ENCODE data around the gene OCLN.
"Not testable (repeated sequence)": the region's sequence is repeated elsewhere in the genome, so short reads cannot be mapped to it uniquely, and the experiment has no call there.

Gene OCLN

DNA sequence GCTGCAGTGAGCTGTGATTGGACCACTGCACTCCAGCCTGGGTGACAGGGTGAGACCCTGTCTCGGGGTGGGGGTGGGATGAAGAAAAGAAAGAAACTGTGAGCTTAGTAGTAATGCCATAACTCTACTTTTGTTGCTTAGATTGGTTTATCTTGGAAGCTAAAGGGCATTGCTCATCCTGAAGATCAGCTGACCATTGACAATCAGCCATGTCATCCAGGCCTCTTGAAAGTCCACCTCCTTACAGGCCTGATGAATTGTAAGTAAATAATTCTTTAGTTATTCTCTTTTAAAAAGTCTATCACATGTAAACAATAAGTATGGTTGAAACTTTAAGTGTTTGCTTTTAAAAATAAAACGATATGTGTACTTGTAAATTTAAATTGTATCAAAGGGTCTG, 11.4 kb downstream of the OCLN start:
- no peak overlapping the region for H3K4me3 Mint-ChIP-seq
- H3K27me3 Mint-ChIP-seq = peaks cover 14% of the 10 kb centered on the region
- no peaks in the 10 kb centered on the region for H3K9me3 Mint-ChIP-seq
- ATAC-seq = no peak
- H3K36me3 Mint-ChIP-seq = no peaks in the 10 kb centered on the region
- H3K4me1 Mint-ChIP-seq = no peaks in the 10 kb centered on the region
- H3K27ac Mint-ChIP-seq = no peak overlapping the region

DNA sequence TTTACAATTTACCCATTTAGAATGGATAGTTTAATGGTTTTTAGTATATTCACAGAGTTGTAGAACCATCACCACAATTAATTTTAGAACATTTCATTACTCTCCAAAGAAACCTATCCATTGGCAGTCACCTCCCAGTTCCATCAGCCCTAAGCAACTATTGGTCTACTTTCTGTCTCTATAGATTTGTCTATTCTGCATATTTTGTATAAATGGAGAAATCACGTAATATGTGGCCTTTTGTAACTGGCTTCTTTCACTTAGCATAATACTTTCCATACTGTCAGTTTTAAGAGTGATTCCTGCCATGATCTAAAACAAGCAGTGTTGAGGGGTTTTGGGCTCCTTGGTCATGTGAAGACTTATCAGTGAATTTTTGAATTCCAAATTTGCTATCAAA, 12.7 kb downstream of the OCLN start:
- H3K36me3 Mint-ChIP-seq = no peaks in the 10 kb centered on the region
- peaks cover 14% of the 10 kb centered on the region for H3K27me3 Mint-ChIP-seq
- no peak overlapping the region for H3K4me3 Mint-ChIP-seq
- no peak overlapping the region for H3K27ac Mint-ChIP-seq
- no peaks in the 10 kb centered on the region for H3K9me3 Mint-ChIP-seq
- no peak for ATAC-seq
- H3K4me1 Mint-ChIP-seq = no peaks in the 10 kb centered on the region

DNA sequence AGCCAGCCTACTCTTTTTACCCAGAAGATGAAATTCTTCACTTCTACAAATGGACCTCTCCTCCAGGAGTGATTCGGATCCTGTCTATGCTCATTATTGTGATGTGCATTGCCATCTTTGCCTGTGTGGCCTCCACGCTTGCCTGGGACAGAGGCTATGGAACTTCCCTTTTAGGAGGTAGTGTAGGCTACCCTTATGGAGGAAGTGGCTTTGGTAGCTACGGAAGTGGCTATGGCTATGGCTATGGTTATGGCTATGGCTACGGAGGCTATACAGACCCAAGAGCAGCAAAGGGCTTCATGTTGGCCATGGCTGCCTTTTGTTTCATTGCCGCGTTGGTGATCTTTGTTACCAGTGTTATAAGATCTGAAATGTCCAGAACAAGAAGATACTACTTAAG, 16.6 kb downstream of the OCLN start:
- Mint-ChIP-seq H3K9me3 (no peaks in the 10 kb centered on the region), H3K27ac (no peak overlapping the region), H3K27me3 (no peaks in the 10 kb centered on the region), H3K4me1 (no peaks in the 10 kb centered on the region), H3K36me3 (no peaks in the 10 kb centered on the region), H3K4me3 (no peak overlapping the region)
- no peak for ATAC-seq

DNA sequence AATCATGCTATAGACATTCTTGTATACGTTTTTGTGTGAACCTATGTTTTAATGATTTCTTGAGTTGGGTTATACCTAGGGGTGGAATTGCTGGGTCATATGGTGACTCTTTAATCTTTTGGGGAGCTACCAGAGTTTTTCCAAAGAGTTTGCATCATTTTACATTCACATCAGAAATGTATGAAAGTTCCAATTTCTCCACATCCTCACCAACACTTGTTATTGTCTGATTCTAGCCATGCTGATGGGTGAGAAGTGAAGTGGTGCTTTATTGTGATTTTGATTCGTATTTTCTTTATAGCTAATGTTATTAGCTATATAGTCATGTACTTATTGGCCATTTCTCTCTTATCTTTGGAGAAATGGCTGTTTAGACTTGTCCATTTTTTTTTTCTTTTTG, 18.1 kb downstream of the OCLN start:
- Mint-ChIP-seq H3K4me3 (no peak overlapping the region), H3K4me1 (no peaks in the 10 kb centered on the region), H3K9me3 (no peaks in the 10 kb centered on the region), H3K27me3 (no peaks in the 10 kb centered on the region), H3K36me3 (no peaks in the 10 kb centered on the region), H3K27ac (no peak overlapping the region)
- ATAC-seq = no peak

DNA sequence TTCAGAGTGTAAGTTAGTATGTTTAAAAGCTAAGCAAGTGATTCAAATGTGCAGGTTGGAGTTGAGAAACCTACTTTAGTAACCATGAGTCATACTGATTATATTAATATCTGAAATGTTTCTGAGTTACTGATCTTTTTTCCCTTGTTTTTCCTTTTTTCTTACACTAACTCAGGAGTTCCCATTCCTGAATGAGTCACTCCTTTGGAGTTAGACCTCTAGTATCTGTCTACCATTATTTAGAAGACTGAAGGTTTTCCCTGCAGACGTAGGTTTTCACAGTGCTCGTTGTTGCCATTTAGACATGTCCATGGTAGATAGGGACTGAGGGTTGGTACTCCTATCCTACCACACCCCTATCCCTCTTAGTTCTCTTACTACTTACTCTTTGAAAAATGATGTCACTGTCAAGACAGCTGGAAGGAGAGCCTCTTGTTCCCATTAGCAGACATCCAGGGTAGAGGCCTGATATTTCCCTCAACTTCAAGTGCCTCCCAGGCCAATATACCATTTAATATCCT, 20.2 kb downstream of the OCLN start:
- Mint-ChIP-seq H3K36me3 (no peaks in the 10 kb centered on the region), H3K4me3 (no peak overlapping the region), H3K27me3 (no peaks in the 10 kb centered on the region), H3K9me3 (no peaks in the 10 kb centered on the region), H3K4me1 (no peaks in the 10 kb centered on the region), H3K27ac (no peak overlapping the region)
- no peak for ATAC-seq

DNA sequence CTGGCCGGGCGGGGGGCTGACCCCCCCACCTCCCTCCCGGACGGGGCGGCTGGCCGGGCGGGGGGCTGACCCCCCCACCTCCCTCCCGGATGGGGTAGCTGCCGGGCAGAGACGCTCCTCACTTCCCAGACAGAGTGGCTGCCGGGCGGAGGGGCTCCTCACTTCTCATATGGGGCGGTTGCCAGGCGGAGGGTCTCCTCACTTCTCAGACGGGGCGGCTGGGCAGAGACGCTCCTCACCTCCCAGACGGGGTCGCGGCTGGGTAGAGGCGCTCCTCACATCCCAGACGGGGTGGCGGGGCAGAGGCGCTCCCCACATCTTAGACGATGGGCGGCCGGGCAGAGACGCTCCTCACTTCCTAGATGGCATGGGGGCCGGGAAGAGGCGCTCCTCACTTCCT, 23.0 kb downstream of the OCLN start:
- ATAC-seq, H3K4me1 Mint-ChIP-seq, H3K27me3 Mint-ChIP-seq, H3K9me3 Mint-ChIP-seq, H3K27ac Mint-ChIP-seq, H3K36me3 Mint-ChIP-seq, H3K4me3 Mint-ChIP-seq: not testable (repeated sequence)

DNA sequence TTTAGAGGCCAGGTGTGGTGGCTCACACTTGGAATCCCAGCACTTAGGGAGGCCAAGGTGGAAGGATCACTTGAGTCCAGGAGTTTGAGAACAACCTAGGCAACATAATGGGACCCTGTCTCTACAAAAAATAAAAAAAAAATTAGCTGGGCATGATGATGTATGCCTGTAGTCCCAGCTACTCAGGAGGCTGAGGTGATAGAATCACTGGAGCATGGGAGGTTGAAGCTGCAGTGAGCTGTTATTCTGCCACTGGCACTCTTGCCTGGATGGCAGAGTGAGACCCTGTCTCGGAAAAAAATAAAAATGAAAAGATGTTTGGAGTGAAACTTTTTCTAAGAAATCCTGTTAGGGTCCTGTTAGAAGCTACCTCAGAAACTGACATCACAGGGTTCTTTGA, 24.2 kb downstream of the OCLN start:
- Mint-ChIP-seq H3K4me3 (no peak overlapping the region), H3K36me3 (no peaks in the 10 kb centered on the region), H3K27ac (no peak overlapping the region), H3K4me1 (no peaks in the 10 kb centered on the region), H3K27me3 (no peaks in the 10 kb centered on the region), H3K9me3 (no peaks in the 10 kb centered on the region)
- ATAC-seq = no peak

DNA sequence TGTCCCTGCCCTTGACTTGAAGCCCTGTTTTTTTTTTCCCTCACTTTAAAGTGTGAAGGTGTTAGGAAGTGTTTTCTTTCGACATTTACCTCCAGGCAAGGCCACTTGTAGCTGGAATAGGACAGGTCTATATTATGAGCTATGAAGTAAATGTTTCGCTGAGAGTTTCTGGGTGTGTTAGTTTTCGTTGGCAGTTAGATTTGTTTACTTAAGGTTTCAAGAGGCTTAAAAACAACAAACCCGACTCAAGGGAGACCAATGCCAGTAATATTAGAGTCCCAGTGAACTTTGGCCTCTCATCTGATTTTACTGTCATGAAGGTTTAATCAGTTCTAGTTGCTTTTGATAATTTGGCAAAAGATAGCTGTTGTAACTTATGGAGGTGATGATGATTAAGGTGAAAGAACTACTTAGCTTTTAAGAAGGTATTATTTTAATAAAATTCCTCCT, 25.2 kb downstream of the OCLN start:
- no peaks in the 10 kb centered on the region for H3K27me3 Mint-ChIP-seq
- ATAC-seq = no peak

DNA sequence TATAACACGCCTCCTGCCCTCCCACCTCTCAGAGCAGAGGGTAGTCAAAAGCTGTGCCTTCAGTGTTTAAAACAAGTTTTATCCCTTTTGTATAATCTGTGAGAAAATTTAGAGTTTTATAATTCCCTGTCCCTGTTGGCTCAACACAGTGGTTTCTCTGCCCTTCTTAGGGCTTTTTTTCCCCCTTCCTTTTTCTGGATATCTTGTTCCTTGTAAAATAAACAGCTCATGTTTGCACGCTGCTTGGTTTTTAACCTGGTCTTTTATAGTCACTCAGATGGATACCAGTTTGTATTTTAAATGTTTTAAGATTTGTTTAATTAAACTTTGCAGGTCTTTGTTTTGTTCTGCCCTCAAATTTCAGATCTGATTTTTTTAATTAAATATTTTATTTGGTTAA, 26.7 kb downstream of the OCLN start:
- no peak for ATAC-seq
- Mint-ChIP-seq H3K27me3 (no peaks in the 10 kb centered on the region), H3K4me1 (no peaks in the 10 kb centered on the region), H3K27ac (no peak overlapping the region), H3K36me3 (no peaks in the 10 kb centered on the region), H3K4me3 (no peak overlapping the region), H3K9me3 (no peaks in the 10 kb centered on the region)

More for the DNA sequence above, 25.2 kb downstream of the OCLN start:
- no peaks in the 10 kb centered on the region for H3K9me3 Mint-ChIP-seq
- no peaks in the 10 kb centered on the region for H3K36me3 Mint-ChIP-seq
- no peaks in the 10 kb centered on the region for H3K4me1 Mint-ChIP-seq
- H3K4me3 Mint-ChIP-seq = no peak overlapping the region
- no peak overlapping the region for H3K27ac Mint-ChIP-seq

DNA sequence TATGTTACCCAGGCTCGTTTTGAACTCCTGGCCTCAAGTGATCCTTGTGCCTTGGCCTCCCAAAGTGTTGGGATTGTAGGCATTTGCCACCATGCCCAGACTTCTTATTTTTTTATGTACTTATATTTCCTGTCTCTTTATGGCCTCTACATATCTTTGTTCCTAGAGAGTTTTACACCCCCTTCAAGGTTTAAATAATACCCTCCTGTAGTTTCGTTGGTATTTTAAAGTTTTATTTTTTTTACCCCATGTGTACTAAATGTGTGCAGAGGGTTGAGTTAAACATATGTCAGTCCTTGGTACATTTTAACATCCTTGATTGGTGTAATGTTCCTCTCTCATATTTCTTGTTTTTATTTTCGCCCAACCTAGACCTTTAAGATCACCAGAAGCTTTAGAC, 29.4 kb downstream of the OCLN start:
- Mint-ChIP-seq H3K4me3 (no peak overlapping the region), H3K9me3 (no peaks in the 10 kb centered on the region), H3K36me3 (no peaks in the 10 kb centered on the region), H3K27me3 (peaks cover 18% of the 10 kb centered on the region), H3K4me1 (no peaks in the 10 kb centered on the region), H3K27ac (no peak overlapping the region)
- no peak for ATAC-seq

DNA sequence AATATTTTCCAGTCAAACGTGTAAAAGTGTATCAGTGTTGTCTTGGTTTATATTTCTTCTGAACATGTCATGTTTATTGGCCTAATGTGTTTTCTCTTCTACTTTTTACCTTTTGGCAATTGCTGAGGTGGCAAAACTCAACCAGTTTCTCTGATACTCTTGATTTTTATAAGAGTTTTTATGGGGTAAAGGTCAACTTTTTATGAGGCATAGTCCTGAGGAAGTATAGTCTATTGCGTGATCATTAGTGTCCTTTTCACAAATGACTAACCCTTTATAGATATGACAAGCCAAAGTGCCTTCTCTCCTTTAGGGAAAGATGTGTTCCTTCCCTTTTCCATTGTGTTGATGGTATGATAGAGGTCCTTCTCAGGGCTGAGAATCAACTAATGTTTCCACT, 32.9 kb downstream of the OCLN start:
- no peaks in the 10 kb centered on the region for H3K9me3 Mint-ChIP-seq
- H3K4me3 Mint-ChIP-seq = no peak overlapping the region
- H3K27me3 Mint-ChIP-seq = peaks cover 40% of the 10 kb centered on the region
- H3K36me3 Mint-ChIP-seq = no peaks in the 10 kb centered on the region
- H3K27ac Mint-ChIP-seq = no peak overlapping the region
- H3K4me1 Mint-ChIP-seq = no peaks in the 10 kb centered on the region
- no peak for ATAC-seq

DNA sequence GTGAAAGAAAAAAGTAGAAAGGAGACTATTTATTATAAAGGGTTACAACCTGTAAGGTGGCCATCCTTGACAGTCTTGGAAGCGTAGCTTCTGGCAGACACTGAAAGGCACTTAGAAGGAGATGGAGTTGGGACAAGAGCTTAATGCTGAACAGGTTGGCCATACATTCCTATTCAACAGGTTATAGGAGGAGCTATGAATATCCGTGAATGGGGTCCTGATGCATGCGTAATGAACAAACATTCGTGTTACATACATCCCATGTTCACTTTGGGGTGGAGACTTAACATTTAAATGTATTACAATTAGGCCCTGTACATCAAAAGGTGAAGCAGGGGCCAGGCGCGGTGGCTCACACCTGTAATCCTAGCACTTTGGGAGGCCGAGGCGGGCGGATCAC, 34.1 kb downstream of the OCLN start:
- no peaks in the 10 kb centered on the region for H3K36me3 Mint-ChIP-seq
- no peak overlapping the region for H3K27ac Mint-ChIP-seq
- no peak overlapping the region for H3K4me3 Mint-ChIP-seq
- ATAC-seq = no peak
- H3K4me1 Mint-ChIP-seq = no peaks in the 10 kb centered on the region
- H3K27me3 Mint-ChIP-seq = peaks cover 50% of the 10 kb centered on the region
- no peaks in the 10 kb centered on the region for H3K9me3 Mint-ChIP-seq

DNA sequence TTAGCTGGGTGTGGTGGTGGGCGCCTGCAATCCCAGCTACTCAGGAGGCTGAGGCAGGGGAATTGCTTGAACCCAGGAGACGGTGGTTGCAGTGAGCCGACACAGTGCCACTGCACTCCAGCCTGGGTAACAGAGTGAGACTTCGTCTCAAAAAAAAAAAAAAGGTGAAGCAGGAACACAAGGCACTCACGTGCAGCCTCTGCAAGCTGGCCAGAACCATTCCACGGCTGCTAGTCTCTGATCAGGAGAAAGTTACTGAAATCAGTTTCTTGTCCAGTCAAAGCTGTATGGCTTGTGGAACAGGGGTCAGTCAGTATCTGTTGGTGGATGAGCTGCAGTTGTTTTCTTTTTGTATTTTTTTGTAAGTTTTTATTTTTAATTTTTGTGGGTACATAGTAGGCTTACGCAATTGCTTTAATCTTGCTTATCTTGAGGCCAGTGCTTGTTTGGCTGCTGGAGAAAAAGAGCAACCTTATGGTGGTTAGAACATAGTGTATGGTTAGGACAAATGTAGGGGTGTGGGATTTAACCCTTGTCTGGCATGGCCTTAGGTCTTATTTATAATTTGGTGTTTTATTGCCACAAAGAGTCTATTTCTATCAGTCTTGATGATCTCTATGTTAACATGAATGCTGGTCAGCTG, 34.7 kb downstream of the OCLN start:
- H3K4me1 Mint-ChIP-seq = no peaks in the 10 kb centered on the region
- peaks cover 50% of the 10 kb centered on the region for H3K27me3 Mint-ChIP-seq
- H3K9me3 Mint-ChIP-seq = no peaks in the 10 kb centered on the region
- H3K27ac Mint-ChIP-seq = no peak overlapping the region
- no peak for ATAC-seq
- no peaks in the 10 kb centered on the region for H3K36me3 Mint-ChIP-seq
- no peak overlapping the region for H3K4me3 Mint-ChIP-seq

DNA sequence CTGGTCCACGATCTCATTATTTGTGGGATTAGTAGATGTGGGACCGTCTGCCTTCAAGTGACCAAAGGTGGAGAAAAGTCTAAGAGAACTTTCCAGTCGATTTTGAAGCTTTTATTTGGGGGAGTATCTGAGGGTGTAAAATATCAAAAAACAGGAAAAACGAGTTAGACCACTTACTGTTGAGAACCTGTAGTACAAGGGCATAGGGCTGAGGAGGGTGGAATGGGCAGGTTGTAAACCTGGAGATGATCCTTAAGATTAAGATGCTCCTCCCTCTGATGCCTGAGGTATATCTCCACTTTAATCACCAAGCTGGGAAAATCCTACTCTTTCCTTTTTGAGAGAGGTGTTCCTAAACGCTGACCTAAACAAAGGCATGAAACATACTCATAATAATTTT, 35.4 kb downstream of the OCLN start:
- Mint-ChIP-seq H3K4me1 (no peaks in the 10 kb centered on the region), H3K36me3 (no peaks in the 10 kb centered on the region), H3K27ac (no peak overlapping the region), H3K27me3 (peaks cover 50% of the 10 kb centered on the region), H3K9me3 (no peaks in the 10 kb centered on the region), H3K4me3 (no peak overlapping the region)
- ATAC-seq = no peak

DNA sequence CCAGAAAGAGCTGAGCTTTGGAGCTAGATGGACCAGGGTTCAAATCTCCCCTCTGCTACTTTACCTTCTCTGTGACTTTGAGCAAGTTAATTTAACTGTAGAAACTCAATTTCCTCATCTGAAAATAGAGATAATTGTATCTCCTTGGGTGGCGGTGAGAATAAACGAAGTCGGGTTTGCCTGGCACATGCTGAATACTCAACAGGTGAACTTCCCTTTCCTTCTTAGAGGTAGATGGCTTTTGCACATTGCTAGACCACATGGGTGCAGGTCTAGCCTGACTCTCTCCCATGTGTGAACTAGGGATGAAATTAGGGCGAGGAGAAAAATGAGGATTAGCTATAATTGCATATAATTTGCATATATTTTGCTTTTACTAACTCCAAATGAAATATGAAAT, 36.0 kb downstream of the OCLN start:
- Mint-ChIP-seq H3K9me3 (no peaks in the 10 kb centered on the region), H3K27ac (no peak overlapping the region), H3K36me3 (no peaks in the 10 kb centered on the region), H3K4me1 (no peaks in the 10 kb centered on the region), H3K4me3 (no peak overlapping the region), H3K27me3 (peaks cover 50% of the 10 kb centered on the region)
- no peak for ATAC-seq

DNA sequence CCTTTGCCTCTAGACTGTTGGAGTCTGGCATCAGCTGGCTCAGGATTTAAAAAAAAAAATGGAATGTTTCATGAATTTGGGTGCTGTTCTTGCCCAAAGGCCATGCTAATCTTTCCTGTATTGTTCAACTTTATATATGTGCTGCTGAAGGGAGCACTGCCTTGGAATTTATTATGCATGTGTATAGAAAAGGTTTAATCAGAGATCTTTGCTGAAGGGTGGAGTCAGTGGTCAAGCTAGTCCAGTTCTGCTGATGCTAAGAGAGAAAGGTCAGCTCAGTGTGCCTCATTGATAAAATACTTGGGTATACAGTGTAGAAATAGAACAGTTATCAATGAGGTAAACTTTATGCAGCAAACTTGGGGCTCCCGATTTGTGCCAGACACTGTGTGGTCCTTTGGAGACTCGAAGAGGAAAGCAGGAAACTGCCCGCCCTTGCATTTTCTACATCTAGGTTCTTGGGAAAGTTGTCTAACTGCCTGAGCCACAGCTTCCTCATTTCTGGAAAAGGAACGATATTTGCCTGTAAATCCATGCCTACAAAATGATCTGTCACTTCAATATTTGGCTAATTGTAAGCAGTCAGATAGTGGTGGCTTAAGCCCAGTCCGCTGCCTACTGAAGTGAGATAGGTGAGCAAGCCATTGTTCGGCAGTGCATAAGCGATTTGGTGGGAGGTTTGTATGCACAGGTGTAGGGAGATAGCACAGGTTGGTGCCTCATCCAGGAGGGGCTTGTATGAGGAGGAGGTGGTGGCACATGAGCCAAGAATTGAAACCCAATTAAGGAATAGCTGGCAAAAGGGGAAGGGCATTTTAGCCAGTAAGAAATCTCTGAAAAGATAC, 38.2 kb downstream of the OCLN start:
- H3K27ac Mint-ChIP-seq = no peak overlapping the region
- H3K9me3 Mint-ChIP-seq = no peaks in the 10 kb centered on the region
- no peaks in the 10 kb centered on the region for H3K4me1 Mint-ChIP-seq
- H3K27me3 Mint-ChIP-seq = peaks cover 43% of the 10 kb centered on the region
- H3K4me3 Mint-ChIP-seq = no peak overlapping the region
- ATAC-seq = no peak
- H3K36me3 Mint-ChIP-seq = no peaks in the 10 kb centered on the region

Data from stimulated activated memory B cell treated with anti-CD40 and anti-IgM and Interleukin-4, amounts not matched to agents 10 μg/mL and 1 μg/mL and 100 μg/mL, for 72 hours (primary cell).